LHCN-M2 (cell line): Measurements from ENCODE around the gene GPR34. TPM values are rescaled to one million over a fixed set of nuclear protein-coding genes. Genes with fewer than 3 reads are reported as not detected.
A peak's percentile ranks its signal among the peaks of the same experiment; 100 is the strongest.

Experiments used
- DNase-seq: peaks from one replicate; pipeline ENCODE4 v3.0.0-alpha.2; 2012; ENCODE audit warnings: low read depth
- total RNA-seq: library from RNA; depleted of rRNA; stranded (reverse); fragments of >200 nt; gene quantifications from 2 replicates; pipeline ENCODE4 v1.2.3, GENCODE V29; 2014; rRNA removed

Gene GPR34
- total RNA-seq, 1 experiment from 2014 or later: not detected

DNA sequence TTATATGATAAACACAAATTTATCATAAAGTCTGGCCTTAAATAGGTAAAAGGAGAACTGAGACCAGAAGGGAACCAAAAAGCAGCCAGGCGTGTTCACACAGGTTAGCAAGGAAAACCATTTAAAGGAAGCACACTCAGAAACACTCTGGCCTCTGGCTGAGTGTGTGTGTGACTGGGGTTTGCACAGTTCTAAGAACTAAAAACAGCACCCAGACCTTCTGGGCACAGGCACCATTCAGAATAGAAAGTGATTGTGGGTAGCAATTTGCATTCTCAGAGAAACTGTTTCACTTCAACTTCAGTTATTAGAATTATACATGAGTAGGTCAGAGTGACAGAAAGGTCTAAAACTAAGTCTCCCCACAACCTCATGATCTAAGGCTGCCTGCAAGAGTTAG lies 45.2 kb downstream of the GPR34 start:
- DNase-seq: no peak

DNA sequence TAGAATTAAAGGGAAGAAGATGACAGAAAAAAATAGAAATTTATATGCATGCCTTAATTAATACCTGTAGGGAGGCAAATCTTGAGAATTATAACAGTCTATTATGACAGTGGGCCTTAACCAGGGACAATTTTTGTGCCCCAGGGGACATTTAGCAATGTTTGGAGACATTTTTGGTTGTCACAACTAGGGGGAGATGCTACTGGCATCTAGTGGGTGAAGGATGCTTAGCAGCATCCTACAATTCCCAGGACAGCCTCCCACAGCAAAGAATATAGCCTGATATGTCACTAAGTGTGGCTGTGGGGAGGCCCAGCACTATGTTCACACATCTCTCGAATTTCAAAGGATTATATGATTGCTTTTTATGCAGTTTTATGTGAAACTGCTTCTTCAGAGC lies 45.8 kb downstream of the GPR34 start:
- peak; percentile 44 for DNase-seq

DNA sequence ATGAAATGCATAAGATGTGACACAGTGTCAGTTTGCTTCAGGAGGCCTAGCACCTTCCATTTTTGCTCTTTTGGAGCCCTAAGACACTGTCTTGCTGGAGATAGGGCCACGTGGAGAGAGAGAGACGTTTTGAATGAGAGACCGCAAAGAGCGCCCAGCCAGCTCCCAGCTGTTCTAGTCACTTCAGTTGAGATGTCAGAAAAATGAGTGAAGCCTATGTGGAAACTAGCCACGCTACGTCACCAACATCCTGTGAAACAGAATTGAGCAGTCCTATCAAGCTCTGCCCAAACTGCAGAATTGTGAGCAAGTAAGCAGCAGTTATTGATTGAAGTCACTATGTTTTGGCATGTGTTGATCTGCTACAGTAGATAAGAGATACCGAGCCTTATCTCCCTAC lies 48.3 kb downstream of the GPR34 start:
- DNase-seq: peak; percentile 89

DNA sequence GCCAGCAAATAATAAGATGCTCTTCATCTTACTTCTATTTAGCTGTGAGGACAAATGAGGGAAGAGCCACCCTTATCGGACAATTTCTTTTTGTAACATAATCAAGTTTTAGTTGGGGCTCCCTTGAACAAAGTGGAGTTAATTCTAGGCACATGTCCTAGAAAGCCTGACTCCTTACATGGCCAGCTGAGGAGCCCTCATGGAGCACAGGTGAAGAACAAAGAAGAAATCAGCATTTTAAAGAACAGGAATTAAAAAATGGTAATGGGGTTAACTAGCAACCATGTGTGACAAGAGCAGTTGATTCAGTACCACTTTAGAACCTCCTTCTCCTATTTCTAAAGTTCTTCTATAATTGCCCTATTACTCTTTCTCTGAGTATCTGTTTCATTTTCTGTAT lies 51.1 kb downstream of the GPR34 start:
- no peak for DNase-seq

Other genes starting within 250 kb of the GPR34 start
- not detected in 2 replicates for gene NYX, start 241.6 kb upstream of the GPR34 start, total RNA-seq
- gene GPR82, start 35.2 kb downstream of the GPR34 start, total RNA-seq: not detected in 2 replicates
- gene CASK, start 234.6 kb downstream of the GPR34 start, total RNA-seq: 23.7 and 26.4 TPM in 2 replicates